ENCODE data around the gene ACO1.

DNA sequence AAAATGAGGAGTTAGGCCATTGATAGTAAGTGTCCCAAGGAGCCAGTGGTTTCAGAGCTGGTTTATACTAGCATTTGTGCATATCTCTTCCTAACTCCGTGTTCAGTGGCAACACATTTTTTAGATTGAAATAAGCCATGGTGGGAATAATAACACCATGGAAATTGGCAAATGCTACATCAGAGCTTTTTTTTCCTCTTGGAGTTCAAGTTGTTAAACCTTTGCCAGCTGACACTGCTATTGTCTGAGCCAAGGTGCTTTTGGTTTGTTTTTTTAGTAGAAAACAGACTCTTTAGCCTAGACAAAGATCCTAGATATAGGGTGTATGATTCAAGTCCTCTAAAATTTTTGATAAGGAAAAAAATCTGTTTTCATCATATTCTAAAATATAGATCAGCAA, 2.8 kb downstream of the ACO1 start:
- TF ChIP-seq, protein P1, sequence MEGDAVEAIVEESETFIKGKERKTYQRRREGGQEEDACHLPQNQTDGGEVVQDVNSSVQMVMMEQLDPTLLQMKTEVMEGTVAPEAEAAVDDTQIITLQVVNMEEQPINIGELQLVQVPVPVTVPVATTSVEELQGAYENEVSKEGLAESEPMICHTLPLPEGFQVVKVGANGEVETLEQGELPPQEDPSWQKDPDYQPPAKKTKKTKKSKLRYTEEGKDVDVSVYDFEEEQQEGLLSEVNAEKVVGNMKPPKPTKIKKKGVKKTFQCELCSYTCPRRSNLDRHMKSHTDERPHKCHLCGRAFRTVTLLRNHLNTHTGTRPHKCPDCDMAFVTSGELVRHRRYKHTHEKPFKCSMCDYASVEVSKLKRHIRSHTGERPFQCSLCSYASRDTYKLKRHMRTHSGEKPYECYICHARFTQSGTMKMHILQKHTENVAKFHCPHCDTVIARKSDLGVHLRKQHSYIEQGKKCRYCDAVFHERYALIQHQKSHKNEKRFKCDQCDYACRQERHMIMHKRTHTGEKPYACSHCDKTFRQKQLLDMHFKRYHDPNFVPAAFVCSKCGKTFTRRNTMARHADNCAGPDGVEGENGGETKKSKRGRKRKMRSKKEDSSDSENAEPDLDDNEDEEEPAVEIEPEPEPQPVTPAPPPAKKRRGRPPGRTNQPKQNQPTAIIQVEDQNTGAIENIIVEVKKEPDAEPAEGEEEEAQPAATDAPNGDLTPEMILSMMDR (IDR thresholded peaks at IDR 0.05; ENCODE audit: poor library complexity, severe bottlenecking), result no peak
- TF ChIP-seq POLR2AphosphoS5 (IDR thresholded peaks at IDR 0.05) (no peak), EZH2 (IDR thresholded peaks at IDR 0.05; ENCODE audit: borderline replicate concordance, insufficient read depth, low read length, poor library complexity, severe bottlenecking) (no peak), EP300 (conservative IDR thresholded peaks at IDR 0.05; ENCODE audit: poor library complexity, severe bottlenecking) (no peak), RAD21 (conservative IDR thresholded peaks at IDR 0.05) (no peak), MXI1 (conservative IDR thresholded peaks at IDR 0.05; ENCODE audit: poor library complexity, severe bottlenecking) (no peak)

All from neural cell (in vitro differentiated cells).